NCI-H526 (cell line): ENCODE measurements around the gene CTSK.
A peak's percentile ranks its signal among the peaks of the same experiment; 100 is the strongest.
"Not testable (repeated sequence)": the region's sequence is repeated elsewhere in the genome, so short reads cannot be mapped to it uniquely, and the experiment has no call there.

Experiments
- DNase-seq, 2 experiments: peaks; one replicate each; lab custom pipeline; 2025; lab: John Stamatoyannopoulos, UW

Gene CTSK

GRCh38 chr1:150805899-150806298 is 2.2 kb downstream of the CTSK start:
- DNase-seq, result no peak

DNA sequence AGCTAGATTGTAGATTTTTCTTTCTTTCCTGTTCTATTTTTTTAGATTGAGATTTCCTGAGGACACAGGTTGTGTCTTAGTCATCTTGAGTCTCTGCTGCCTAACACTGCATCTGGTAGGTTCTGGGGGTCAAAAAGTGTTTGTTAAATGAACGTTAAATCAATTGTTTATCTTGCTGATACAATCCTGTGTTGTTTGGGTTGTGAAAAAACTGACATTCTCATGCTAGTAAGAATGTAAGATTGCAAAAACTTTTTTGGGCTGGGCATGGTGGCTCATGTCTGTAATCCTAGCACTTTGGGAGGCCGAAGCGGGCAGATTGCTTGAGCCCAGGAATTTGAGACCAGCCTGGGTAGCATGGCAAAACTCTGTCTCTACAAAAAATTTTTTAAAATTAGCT is 3.4 kb downstream of the CTSK start:
- no peak for DNase-seq

GRCh38 chr1:150799089-150799488 is 9.0 kb downstream of the CTSK start:
- no peak for DNase-seq

DNA sequence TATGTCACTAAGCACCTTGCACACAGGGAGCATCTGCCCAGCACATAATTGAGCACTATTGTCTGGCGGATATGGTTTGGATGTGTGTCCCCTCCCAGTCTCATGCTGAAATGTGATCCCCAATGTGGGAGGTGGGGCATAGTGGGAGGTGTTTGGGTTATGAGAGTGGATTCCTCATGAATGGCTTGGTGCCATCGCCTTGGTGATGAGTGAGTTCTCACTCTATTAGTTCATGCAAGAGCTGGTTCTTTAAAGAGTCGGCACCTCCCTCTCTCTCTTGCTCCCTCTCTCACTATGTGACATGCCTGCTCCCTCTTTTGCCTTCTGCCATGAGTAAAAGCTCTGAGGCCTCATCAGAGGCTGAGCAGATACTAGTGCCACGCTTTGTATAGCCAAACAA is 9.5 kb downstream of the CTSK start:
- DNase-seq, result peak; percentile 24 to 34

- DNase-seq, result no peak
Observed at GRCh38 chr1:150796374-150796773, 11.7 kb downstream of the CTSK start.

DNA sequence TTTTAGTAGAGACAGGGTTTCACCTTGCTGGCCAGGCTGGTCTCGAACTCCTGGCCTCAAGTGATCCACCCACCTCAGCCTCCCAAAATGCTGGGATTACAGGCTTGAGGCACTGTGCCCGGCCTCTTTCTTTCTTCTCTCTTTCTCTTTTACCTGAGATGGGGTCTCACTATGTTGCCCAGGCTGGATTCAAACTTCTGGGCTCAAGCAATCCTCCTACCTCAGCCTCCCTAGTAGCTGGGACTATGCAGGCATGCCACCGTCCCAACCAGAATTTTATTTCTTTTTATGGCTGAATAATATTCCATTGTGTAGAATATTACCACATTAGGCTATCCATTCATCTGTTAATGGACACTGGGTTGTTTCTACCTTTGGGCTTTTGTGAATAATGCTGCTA is 14.3 kb downstream of the CTSK start:
- not testable (repeated sequence) for DNase-seq

GRCh38 chr1:150793221-150793620 is 14.8 kb downstream of the CTSK start:
- no peak for DNase-seq

DNA sequence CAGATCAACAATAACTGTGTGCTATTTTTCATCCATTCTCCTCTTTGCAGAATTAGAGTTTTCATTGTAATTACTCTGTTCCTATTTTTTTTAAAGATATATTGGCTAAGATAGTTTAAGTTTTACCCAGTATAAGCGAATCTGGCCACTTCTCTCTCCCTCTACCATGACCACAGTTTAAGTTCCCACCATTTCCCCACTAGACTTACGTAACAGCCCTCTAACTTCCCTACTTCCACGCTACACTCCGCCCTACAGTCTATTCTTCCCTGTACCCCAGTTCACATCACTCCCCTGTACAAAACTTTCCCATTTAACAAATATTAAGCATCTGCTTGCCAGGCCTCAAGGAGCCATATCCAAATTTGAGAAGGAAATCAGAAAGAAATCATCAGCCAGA is 16.5 kb downstream of the CTSK start:
- DNase-seq, result no peak

GRCh38 chr1:150789396-150789795 is 18.7 kb downstream of the CTSK start:
- DNase-seq, result no peak

DNA sequence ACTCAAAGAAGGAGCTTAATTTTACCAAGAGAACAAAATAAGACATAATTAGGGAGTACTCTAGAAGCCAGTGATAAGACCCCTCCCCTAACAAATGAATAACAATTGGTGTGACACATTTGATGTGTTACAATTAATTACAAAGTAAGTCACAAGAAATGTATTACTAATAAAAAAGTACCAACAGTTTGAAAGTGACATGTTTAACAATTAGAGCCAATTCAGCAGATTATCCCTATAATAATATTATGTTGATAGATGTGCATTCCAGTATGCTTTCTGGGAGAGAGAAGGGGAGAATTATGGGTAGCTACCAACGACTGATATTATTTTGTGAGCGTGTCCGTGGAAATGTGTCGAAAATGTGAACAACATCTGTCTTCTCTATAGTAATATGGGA is 19.1 kb downstream of the CTSK start:
- no peak for DNase-seq

GRCh38 chr1:150787455-150787854 is 20.6 kb downstream of the CTSK start:
- no peak for DNase-seq

- DNase-seq, result no peak
Observed at GRCh38 chr1:150780510-150780909, 27.6 kb downstream of the CTSK start.

GRCh38 chr1:150778409-150778808 is 29.7 kb downstream of the CTSK start:
- no peak for DNase-seq

DNA sequence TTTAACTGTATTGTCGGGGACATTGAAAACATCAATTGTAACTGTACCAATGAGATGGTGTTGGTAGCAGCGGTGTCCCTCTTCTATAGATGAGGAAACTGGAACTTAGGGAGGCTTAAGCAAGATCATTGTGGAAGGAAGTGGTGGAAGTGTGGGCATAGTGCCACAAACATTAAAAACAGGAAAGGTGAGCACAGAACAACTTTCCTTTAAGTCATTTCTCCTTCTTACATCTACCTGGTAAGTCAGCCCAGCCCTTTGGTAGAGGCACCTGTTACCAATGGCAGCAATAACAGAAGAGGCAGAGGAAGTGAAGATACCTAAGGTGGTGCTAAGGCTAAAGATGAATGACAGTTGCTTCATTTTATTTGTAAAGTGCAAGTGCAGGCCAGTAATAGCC is 30.5 kb downstream of the CTSK start:
- no peak for DNase-seq

- not testable (repeated sequence) for DNase-seq
Observed at GRCh38 chr1:150775931-150776505, 32.0 kb downstream of the CTSK start.

- DNase-seq, result no peak
Observed at GRCh38 chr1:150775276-150775675, 32.8 kb downstream of the CTSK start.

- peak in 1 of 2 experiments; percentile 39 for DNase-seq
Observed at GRCh38 chr1:150772326-150772725, 35.7 kb downstream of the CTSK start.

DNA sequence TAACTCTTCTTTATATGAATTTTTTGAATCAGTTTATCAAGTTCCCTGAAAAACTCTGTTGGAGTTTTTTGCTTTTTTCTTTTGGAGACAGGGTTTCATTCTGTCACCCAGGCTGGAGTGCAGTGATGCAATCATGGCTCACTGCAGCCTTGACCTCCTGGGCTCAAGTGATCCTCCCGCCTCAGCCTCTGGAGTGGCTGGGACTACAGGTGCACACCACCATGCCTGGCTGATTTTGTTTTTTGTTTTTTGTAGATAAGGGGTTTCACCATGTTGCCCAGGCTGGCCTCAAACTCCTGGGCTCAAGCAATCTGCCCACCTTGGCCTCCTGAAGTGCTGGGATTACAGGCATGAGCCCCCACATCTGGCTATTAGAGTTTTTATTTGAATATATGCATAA is 40.4 kb downstream of the CTSK start:
- DNase-seq, result not testable (repeated sequence)

DNA sequence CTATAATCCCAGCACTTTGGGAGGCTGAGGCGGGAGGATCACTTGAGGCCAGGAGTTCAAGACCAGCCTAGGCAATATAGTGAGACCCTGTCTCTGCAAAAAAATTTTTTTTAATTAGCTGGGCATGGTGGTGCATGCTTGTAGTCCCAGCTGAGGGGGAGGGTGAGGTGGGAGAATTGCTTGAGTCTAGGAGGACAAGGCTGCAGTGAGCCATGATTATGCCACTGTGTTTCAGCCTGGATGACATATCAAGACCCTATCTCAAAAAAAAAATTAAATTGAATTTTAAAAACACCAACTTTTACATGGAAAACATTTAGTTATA is 42.1 kb downstream of the CTSK start:
- not testable (repeated sequence) for DNase-seq

DNA sequence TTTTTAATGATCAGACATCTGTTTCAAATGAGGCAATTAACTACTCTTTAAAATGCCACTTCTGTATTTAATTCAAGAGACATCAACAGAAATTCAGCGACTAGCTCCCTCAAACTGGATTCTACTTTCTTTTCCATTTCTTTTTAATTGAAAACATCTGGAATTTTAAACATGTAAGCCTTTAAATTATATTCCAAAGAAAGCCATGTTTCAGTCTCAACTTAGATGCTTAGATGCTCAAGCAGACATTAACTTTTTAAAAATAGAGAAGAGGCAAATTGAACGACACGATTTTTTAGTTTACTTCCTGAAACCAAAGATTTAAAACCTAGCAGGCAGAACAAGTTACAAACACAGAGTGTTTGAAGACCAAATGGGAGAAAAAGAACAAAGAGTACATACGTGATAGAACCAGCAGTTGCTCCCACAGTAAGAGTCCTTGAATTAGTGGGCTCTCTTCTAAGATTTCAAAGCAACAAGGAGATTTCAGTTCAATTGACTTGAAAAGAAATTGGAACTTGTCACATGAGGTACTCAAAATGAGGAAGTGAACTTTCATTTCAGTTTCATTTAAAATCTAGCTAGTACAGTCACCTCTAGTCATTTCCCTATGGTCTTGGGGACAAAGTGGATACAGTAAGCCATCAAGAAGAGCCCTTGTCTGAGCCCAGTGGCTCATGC is 42.6 kb downstream of the CTSK start, which contains the start of gene CTSS:
Gene CTSS, minus strand, starts transcription at position 483 of the 681 bp plus-strand sequence. CDS start 1,015 bp downstream, outside the sequence.
- no peak for DNase-seq

DNA sequence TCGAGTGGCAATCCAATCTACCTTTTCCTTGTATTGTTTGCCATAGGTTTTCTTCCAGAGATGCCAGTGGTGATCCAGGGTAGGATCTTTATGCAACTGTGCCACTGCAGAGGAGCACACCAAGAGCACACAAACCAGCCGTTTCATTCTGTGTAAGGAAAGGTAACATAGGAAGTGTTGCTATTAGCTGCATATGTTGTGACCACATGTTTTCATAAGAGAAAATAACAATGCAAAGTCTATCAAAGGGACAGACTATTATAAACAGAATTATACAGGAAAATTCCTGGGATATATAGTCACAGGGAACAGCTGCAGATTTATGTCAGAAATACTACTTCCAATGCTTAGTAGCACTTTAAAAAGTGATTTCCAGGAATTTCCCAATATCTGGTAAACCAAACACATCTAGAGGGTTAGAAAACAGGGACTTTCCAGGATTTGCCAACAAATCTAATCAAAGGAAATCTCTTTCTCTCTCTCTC is 43.4 kb downstream of the CTSK start:
- no peak for DNase-seq

GRCh38 chr1:150763018-150763417 is 45.0 kb downstream of the CTSK start:
- peak in 1 of 2 experiments; percentile 57 for DNase-seq

- DNase-seq, result no peak
Observed at GRCh38 chr1:150762552-150762951, 45.5 kb downstream of the CTSK start.

DNA sequence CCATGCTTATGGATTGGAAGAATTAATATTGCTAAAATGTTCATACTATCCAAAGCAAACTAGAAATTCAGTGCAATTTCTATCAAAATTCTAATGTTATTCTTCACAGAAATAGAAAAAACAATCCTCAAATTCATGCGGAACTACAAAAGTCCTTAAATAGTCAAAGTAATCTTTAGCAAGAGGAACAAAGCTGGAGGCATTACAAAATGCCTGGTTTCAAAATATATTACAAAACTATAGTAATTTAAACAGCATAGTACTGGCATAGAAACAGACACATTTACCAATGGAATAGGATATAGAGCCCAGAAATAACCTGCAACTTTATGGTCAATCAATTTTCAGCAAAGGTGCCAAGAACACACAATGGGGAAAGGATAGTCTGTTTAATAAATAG is 46.3 kb downstream of the CTSK start:
- no peak for DNase-seq
